Measurements from ENCODE around the gene ABCC12. TPM values are rescaled to one million over a fixed set of nuclear protein-coding genes. Genes with fewer than 3 reads are reported as not detected.

ABCC12 gene
- total and polyA plus RNA-seq, 5 experiments from 2014 or later, result not detected

DNA sequence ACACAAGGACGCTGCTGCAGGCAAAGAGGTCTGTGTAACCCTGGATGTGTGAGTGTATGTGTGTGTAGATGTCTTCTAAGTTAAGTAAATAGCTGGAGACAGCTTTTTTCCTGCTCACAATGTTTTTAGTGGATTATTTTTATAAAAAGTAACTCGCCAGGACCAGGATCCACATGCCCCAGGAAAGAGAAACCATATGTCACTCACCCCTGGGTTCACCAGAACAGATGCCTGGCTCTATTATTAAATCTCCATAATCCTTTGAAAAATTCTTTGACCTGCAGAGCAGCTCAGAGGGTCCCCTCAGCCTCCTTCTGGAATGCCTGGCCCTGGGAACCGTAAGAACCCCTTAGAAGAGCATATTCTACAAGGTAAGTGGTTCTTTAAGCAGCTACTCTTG, 18.0 kb downstream of the ABCC12 start:
- Mint-ChIP-seq H3K27me3 (peaks cover 3 to 26% (median 4%) of the 10 kb centered on the region in 5 donors), H3K27ac (no peak overlapping the region), H3K9me3 (no peaks in the 10 kb centered on the region), H3K4me1 (no peaks in the 10 kb centered on the region), H3K36me3 (no peaks in the 10 kb centered on the region), H3K4me3 (no peak overlapping the region)
- POLR2A ChIA-PET, result no interaction called here
- DNase-seq (no peak), ATAC-seq (no peak)

DNA sequence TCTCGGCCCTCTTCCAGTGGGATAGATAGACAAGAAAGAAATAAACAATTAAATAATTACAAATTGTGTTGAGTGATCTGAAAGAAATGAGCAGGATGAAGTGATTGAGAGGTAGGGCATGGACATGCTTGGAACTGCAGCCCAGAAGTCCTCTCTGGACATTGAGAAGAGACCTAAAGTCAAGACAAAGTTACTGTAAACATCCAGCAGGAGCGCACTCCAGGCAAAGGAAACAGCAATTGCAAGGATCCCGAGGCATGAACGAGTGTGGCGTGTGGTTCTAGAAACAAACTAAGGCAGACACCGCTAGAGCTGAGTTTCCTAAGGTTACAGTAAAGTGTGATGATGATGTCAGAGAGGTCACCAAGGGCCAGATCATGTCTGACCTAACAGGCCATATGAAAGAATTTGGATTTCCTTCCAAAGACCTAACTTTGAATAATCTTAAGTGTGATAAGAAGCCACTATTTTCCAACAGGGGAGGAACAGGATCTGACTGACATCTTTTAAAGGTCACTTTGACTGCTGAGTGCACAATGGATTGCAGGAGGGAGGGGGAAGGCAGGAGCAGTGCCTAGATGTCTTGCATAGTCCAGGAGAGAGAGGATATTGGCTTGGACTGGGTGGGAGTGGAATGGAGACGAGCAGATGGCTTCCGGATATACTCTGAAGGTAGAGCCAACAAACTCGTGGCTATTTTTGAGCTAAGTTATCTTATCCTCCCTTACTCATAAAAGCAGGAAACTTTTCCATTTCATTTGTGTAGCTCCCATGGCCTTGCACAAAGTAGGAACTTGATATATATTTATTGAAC, 19.0 kb downstream of the ABCC12 start:
- H3K4me1 Mint-ChIP-seq, result no peaks in the 10 kb centered on the region
- no peaks in the 10 kb centered on the region for H3K36me3 Mint-ChIP-seq
- H3K27ac Mint-ChIP-seq, result no peak overlapping the region
- DNase-seq, result no peak
- no peaks in the 10 kb centered on the region for H3K9me3 Mint-ChIP-seq
- no peak for ATAC-seq
- H3K4me3 Mint-ChIP-seq, result no peak overlapping the region
- POLR2A ChIA-PET, result no interaction called here
- peaks cover under 1 to 16% (median 3%) of the 10 kb centered on the region in 5 donors for H3K27me3 Mint-ChIP-seq

DNA sequence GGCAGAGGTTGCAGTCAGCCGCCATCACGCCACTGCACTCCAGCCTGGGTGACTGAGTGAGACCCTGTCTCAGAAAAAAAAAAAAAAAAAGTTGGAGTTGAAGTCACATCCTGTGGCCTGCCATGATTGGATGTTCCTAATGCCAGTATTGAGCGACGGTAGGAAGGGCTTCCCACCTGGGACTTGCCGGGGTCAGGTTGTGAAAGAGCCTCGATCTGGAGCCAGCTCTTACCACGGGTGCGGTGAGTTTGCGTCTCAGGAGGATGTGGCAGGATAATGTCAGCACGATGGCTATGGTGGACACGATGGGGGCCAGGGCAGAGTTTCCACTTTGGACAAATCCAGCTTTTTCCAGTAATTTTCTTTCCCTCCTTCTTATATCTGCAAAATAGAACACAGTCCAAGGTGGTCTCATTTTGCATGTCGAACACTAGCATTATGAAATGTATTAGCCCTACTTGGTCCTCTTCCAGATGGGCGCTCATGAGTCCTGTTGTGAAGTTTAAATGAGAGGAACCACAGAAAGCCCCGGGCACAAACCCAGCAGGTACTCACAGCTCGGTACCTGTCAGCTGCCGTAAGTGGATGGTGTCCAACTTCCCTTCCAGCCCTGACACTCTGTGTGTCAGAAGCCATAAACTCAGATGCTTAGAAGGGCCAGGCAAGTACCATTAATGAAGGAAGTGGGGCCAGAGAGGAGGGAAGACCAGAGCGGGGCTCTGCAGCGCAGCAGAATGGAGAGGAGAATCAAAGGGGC, 22.2 kb downstream of the ABCC12 start:
- ATAC-seq (no peak), DNase-seq (no peak)
- POLR2A ChIA-PET, result no interaction called here
- Mint-ChIP-seq H3K4me1 (no peaks in the 10 kb centered on the region), H3K36me3 (no peaks in the 10 kb centered on the region), H3K9me3 (no peaks in the 10 kb centered on the region), H3K27me3 (peaks cover 2 to 11% (median 7%) of the 10 kb centered on the region in 5 donors), H3K27ac (no peak overlapping the region), H3K4me3 (no peak overlapping the region)

DNA sequence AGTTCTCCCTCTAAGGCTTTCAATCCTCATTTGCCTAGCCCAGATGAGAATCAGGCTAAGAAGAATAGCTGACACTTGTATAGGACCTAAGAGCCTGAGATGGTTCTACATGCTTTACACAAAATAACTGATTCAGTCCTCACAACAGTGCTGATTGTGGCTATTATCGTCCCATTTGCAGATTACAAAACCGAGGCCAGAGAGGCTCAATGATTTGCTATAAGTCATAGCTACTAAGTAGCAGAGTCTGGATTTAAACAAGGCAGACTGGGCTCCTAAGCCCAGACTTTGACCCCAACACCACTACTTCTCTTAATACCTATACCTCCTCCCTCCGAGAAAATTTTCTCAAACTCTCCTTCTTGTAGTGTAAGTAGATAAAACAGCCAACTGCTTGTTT, 23.1 kb downstream of the ABCC12 start:
- no peaks in the 10 kb centered on the region for H3K4me1 Mint-ChIP-seq
- no peaks in the 10 kb centered on the region for H3K9me3 Mint-ChIP-seq
- ATAC-seq (no peak), DNase-seq (no peak)
- no peak overlapping the region for H3K27ac Mint-ChIP-seq
- H3K36me3 Mint-ChIP-seq, result no peaks in the 10 kb centered on the region
- no peak overlapping the region for H3K4me3 Mint-ChIP-seq
- POLR2A ChIA-PET, result no interaction called here
- peaks cover 2 to 11% (median 7%) of the 10 kb centered on the region in 5 donors for H3K27me3 Mint-ChIP-seq

DNA sequence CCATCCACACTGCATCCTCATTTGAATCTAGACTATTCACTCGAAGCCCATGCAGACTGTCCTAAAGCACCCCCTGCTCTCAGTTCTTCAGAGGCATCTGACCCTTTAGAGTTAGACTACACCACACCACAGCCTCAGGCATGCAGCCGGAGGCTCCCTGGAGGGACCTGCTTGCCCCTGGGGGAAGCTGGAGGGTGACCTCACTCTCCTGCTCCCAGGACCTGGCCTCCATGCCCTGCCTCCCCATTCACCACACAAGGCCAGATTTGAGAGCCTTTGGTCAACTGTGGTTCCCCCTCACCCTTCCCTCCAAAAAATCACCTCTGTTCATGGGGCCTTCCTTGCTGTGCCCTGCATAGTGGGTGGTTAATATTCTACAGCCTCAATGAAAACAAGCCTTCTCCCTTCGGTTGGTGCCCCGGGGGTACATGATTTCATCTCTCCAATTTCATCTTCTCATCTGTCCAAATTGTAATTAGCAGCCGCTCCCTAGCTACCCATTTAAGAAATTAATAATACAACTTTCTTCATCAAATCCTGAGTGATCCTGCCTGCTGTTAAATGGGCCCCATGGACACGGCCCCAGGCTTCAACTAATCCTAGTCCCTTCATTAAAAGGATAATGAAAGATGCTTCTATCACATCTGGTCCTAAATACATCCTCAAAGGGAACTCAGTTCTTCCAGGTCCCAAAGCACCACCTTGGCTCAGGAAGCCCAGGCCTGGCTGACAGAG, 24.4 kb downstream of the ABCC12 start:
- H3K27me3 Mint-ChIP-seq, result peaks cover 2 to 9% (median 5%) of the 10 kb centered on the region in 5 donors
- POLR2A ChIA-PET, result no interaction called here
- no peak overlapping the region for H3K27ac Mint-ChIP-seq
- no peaks in the 10 kb centered on the region for H3K36me3 Mint-ChIP-seq
- no peaks in the 10 kb centered on the region for H3K9me3 Mint-ChIP-seq
- ATAC-seq (no peak), DNase-seq (no peak)
- H3K4me1 Mint-ChIP-seq, result no peaks in the 10 kb centered on the region
- H3K4me3 Mint-ChIP-seq, result no peak overlapping the region

DNA sequence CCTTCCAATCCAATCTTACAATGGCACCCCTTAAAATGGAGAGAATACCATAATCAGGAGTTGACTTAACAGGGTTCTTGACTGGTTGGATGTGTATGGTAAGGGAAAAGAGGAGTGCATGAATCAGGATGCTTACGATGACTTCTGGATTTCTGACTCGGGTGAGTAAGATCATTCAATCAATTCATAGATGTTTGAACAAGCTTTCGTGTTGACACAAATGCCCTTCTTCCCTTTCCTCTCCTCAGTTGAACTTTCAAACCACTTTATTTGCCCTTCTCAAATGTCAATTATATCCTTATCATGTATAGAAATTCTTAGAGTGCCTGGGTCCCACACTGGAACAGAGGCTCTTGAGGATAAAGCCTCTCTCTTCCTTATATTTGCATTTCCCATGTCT, 25.9 kb downstream of the ABCC12 start:
- ATAC-seq, result no peak
- Mint-ChIP-seq H3K9me3 (no peaks in the 10 kb centered on the region), H3K27ac (no peak overlapping the region), H3K4me3 (no peak overlapping the region), H3K4me1 (no peaks in the 10 kb centered on the region), H3K36me3 (no peaks in the 10 kb centered on the region), H3K27me3 (peaks cover 2 to 16% (median 7%) of the 10 kb centered on the region in 5 donors)
- POLR2A ChIA-PET, result no interaction called here
- no peak for DNase-seq

DNA sequence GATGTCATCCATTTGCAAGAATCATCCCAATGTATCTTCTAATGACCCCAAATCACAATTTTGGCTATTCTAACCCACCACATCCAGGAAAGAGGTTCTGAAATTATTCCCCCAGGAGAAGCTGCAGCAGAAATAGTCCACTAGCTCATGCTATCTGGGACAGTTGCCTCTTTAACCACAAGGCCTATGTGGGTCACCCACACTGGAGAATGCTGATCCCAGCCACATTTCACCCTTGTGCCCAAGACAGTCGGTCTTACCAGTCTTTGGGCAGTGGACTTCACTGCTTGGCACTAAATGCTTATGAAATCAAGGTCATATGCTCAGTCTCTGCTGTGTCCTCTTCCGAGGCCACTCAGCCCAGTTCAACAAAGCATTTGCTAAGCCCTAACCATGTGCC, 27.0 kb downstream of the ABCC12 start:
- no peaks in the 10 kb centered on the region for H3K36me3 Mint-ChIP-seq
- no peak for ATAC-seq
- H3K4me1 Mint-ChIP-seq, result no peaks in the 10 kb centered on the region
- no peak overlapping the region for H3K27ac Mint-ChIP-seq
- POLR2A ChIA-PET, result no interaction called here
- H3K27me3 Mint-ChIP-seq, result peaks cover 2 to 24% (median 7%) of the 10 kb centered on the region in 5 donors
- H3K9me3 Mint-ChIP-seq, result no peaks in the 10 kb centered on the region
- no peak for DNase-seq
- no peak overlapping the region for H3K4me3 Mint-ChIP-seq

DNA sequence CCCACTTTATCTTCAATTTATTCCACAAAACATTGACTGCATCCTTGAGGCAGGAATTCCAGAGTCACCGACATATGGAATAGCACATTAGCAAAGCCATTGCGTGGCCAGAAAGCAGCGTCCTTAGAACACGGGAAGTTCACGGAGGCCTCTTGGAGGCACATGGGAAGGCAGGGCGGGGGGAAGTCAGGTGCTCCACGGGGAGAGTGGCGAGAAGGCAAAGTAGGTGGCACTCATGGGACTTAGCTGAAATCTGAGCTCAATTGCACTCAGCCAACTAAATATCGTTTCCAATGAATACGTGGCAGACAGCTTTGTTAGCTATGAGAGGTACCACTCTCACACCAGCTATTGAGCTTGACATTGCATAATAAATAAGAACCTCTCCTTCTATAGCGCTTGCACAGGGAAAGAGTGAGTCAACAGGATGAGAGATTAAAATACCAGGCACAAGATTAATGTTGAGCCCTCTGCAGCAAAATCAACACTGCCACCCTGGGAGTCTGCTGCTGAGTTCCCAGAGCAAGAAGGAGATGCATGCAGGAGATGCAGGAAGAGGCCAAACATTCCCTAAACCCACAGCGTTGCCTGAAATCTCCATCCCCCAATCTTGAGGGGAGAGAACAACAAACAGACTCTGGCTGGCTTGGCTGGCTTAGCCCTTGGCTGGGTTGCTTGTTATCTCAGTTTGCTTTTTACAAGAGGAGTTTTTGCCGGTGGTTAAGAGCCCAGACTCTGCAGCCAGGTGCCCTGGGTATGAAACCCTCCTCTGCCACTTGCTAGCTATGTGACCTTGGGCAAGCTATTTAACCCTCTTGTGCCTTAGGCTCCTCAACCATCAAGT, 28.8 kb downstream of the ABCC12 start:
- Mint-ChIP-seq H3K36me3 (no peaks in the 10 kb centered on the region), H3K4me3 (no peak overlapping the region), H3K27ac (no peak overlapping the region), H3K4me1 (no peaks in the 10 kb centered on the region), H3K9me3 (no peaks in the 10 kb centered on the region), H3K27me3 (peaks cover 2 to 24% (median 7%) of the 10 kb centered on the region in 5 donors)
- ATAC-seq, result no peak
- POLR2A ChIA-PET, result no interaction called here
- DNase-seq, result no peak

DNA sequence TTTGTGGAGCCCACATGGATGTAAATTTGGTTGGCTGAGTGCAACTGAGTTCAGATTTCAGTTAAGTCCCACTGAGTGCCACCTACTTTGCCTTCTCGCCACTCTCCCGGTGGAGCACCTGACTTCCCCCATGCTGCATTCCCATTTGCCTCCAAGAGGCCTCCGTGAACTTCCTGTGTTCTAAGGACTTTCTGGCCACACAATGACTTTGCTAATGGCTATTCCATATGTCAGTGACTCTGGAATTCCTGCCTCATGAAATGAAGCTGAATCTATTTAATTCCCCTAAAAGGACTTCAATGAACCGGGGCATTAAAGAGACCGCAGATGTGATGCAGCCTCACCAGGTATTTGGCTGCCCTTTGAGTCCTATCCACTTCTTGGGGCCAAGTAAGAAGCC, 29.9 kb downstream of the ABCC12 start:
- POLR2A ChIA-PET, result no interaction called here
- Mint-ChIP-seq H3K4me3 (no peak overlapping the region), H3K27me3 (peaks cover 0 to 24% (median 2%) of the 10 kb centered on the region in 5 donors), H3K27ac (no peak overlapping the region), H3K36me3 (no peaks in the 10 kb centered on the region), H3K4me1 (no peaks in the 10 kb centered on the region), H3K9me3 (no peaks in the 10 kb centered on the region)
- ATAC-seq (no peak), DNase-seq (no peak)

DNA sequence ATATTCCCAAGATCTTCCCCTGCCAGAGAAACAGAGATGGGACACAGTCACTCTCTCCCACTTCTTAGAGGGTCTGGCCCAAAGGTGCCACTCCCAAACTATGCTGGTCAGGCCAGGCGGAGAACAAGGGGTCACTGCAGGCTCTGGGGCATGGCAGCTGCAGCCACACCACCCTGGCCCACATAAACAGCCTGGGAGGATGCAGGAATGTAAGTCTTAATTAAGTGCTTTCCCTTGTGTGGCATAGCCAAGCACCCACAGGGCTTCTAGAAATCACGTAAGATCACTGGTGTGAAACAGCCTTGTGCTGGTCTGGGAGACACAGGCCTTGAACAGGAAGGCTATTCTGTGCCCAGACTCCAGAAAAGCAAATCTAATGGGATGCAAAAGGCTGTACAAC, 31.5 kb downstream of the ABCC12 start:
- Mint-ChIP-seq H3K27me3 (peaks cover 0 to 24% (median 2%) of the 10 kb centered on the region in 5 donors), H3K4me1 (no peaks in the 10 kb centered on the region), H3K36me3 (no peaks in the 10 kb centered on the region), H3K9me3 (no peaks in the 10 kb centered on the region), H3K27ac (no peak overlapping the region), H3K4me3 (no peak overlapping the region)
- ATAC-seq (no peak), DNase-seq (no peak)
- POLR2A ChIA-PET, result no interaction called here

DNA sequence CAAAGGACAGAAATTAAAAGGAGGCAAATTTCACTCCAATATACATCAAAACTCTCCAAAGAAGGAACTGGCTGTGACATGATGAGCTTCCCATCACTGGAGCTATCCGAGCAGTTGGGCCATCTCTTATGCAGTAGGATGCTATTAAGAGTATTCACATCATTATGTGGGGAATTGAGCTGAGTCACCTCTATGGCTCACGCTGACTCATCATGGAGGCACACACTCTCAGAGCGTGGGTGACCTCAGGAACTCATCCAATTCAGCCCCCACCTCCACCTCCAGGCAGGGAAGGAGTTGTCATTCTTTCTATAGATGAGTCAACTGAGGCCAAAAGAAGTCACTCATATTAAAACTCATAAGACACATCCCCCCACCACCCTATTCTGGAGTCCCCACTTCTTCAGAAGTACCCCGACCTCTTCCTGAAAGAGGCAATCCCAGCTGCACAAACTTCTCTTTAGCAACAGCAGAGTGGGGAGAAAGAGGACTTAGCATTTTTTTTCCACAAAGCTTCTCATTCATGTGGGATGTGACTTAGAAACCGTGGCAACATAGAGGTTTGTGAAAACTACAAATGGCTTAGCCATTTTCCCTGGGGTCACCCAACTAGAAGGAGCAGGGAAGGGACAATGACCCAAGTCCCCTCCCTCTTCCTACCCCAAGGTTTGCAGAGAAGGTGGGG, 32.5 kb downstream of the ABCC12 start:
- POLR2A ChIA-PET, result no interaction called here
- Mint-ChIP-seq H3K27ac (no peak overlapping the region), H3K4me3 (no peak overlapping the region), H3K27me3 (peaks cover 0 to 24% (median 2%) of the 10 kb centered on the region in 5 donors), H3K4me1 (no peaks in the 10 kb centered on the region), H3K36me3 (no peaks in the 10 kb centered on the region), H3K9me3 (no peaks in the 10 kb centered on the region)
- no peak for DNase-seq
- ATAC-seq, result no peak

DNA sequence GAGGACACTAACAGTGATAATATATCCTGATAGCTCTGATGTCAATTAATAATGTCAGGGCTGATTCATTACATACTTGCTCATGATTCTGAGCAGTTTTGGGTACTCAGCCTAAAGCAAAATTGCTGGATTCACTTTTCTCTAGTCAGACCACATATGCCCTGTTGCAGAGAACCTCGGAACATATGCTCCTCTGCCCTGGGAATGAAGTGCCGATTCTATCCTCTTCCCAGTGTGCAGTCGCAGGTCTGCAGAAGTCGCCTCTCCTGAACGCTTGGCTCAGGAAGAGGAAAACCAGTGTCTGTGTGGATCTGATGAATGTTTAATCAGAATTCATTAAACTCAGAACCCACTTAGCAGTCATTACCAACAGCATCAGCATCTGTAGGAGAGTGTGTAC, 34.5 kb downstream of the ABCC12 start:
- ATAC-seq (no peak), DNase-seq (no peak)
- Mint-ChIP-seq H3K4me1 (peaks cover 0 to under 1% (median 0%) of the 10 kb centered on the region in 4 donors), H3K36me3 (no peaks in the 10 kb centered on the region), H3K9me3 (no peaks in the 10 kb centered on the region), H3K4me3 (no peak overlapping the region), H3K27me3 (peaks cover under 1 to 29% (median 5%) of the 10 kb centered on the region in 5 donors), H3K27ac (no peak overlapping the region)
- POLR2A ChIA-PET, result no interaction called here
